ENCODE measurements around the gene PTPRF. TPM values are rescaled to one million over a fixed set of nuclear protein-coding genes. Genes with fewer than 3 reads are reported as not detected.

The PTPRF gene
- total RNA-seq, 1 donor from 2014 or later: 66.7 TPM

DNA sequence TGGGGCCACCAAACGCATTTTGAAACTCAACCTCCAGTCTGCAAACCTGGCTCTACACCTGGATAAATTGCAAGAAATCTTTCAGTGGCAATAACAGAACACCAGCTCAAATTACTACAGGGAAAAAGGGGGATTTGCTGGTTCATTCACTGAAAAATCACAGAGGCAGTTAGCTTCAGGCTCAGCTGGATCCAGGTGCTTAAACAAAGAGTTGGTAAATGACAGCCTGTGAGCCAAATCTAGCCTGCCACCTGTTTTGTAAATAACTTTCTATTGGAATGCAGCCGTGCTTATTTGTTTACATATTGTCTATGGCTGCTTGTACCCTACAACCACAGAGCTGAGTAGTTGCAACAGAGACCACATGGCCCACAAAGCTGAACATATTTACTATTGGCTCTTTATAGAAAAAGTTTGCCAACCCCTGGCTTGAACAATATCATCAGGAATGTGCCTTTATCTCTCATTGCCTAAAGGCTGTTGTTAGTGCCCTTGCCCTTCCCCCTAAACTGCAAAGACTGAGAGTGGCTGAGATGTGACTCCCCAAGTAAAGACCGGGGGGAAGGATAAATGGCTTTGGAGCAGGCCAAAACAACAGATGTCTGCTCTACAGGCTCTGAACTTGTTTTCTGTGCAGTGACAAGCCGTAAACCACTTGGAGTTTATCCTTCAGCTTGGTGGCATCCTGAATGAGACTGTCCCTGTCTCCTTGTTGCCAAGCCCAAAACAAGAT lies 21.5 kb upstream of the PTPRF start:
- Mint-ChIP-seq H3K4me3 (ENCODE audit: unreplicated experiment) (no peak overlapping the region), H3K27ac (ENCODE audit: unreplicated experiment) (no peak overlapping the region), H3K9me3 (ENCODE audit: low read depth) (peaks cover 5% of the 10 kb centered on the region), H3K36me3 (ENCODE audit: low read depth) (no peaks in the 10 kb centered on the region), H3K27me3 (ENCODE audit: low read depth) (no peaks in the 10 kb centered on the region), H3K4me1 (ENCODE audit: low read depth) (no peaks in the 10 kb centered on the region)
- TF ChIP-seq, protein P1, sequence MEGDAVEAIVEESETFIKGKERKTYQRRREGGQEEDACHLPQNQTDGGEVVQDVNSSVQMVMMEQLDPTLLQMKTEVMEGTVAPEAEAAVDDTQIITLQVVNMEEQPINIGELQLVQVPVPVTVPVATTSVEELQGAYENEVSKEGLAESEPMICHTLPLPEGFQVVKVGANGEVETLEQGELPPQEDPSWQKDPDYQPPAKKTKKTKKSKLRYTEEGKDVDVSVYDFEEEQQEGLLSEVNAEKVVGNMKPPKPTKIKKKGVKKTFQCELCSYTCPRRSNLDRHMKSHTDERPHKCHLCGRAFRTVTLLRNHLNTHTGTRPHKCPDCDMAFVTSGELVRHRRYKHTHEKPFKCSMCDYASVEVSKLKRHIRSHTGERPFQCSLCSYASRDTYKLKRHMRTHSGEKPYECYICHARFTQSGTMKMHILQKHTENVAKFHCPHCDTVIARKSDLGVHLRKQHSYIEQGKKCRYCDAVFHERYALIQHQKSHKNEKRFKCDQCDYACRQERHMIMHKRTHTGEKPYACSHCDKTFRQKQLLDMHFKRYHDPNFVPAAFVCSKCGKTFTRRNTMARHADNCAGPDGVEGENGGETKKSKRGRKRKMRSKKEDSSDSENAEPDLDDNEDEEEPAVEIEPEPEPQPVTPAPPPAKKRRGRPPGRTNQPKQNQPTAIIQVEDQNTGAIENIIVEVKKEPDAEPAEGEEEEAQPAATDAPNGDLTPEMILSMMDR (IDR thresholded peaks at IDR 0.05): no peak
- DNase-seq (ENCODE audit: low spot score): no peak

DNA sequence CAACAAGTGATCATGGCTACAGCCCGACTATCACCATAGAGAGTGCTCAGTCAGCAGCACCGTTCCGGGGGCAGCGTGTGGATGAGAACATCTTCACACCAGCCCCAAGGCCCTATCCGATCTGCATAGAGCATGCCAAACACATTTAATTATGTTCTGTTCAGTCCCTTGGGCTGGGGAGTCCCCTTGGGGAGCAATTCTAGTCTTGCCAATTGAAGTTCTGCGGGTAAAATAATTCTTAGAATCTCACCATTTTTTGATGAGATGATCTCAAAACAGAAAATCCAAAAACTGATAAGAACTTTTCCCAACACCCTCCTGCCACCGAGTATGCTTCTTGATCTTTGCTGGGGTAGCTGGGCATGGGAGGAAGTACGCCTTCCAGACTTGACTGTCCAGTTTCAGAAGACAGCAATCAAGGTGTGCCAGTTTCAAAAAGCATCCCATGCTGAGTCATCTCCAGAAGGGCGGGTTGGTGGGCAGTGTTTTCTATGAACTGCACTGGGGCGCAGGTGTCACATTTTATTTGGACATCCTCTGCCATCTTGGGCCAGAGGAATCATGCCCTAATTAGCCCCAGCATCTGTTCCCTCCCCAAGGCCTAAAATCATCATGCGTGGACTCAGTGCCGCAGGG lies 20.8 kb upstream of the PTPRF start:
- no peak for DNase-seq (ENCODE audit: low spot score)
- TF ChIP-seq, protein P1 (IDR thresholded peaks at IDR 0.05): no peak
- Mint-ChIP-seq H3K4me3 (ENCODE audit: unreplicated experiment) (no peak overlapping the region), H3K9me3 (ENCODE audit: low read depth) (peaks cover 5% of the 10 kb centered on the region), H3K27me3 (ENCODE audit: low read depth) (no peaks in the 10 kb centered on the region), H3K4me1 (ENCODE audit: low read depth) (no peaks in the 10 kb centered on the region), H3K36me3 (ENCODE audit: low read depth) (no peaks in the 10 kb centered on the region), H3K27ac (ENCODE audit: unreplicated experiment) (no peak overlapping the region)

DNA sequence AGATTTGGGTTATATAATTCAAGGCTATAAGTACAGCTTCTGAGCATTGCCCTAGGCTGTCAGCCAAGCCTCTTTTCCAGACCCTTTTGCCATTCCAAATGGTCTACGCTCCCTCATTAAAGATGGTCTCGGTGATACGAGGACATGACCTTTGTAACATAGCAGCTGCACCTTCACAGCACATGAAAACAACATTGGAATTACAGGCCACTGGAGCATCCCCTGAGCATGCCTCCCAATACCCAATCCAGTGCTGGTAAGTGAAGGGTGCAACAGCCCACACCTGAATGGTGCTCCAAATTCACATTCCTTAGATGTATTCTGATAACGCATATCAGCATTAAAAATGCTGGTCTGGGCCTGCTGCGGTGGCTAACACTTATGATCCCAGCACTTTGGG lies 20.1 kb upstream of the PTPRF start:
- TF ChIP-seq, protein P1 (IDR thresholded peaks at IDR 0.05): no peak
- no peak for DNase-seq (ENCODE audit: low spot score)
- no peaks in the 10 kb centered on the region for H3K36me3 Mint-ChIP-seq (ENCODE audit: low read depth)
- peaks cover 5% of the 10 kb centered on the region for H3K9me3 Mint-ChIP-seq (ENCODE audit: low read depth)
- H3K27ac Mint-ChIP-seq (ENCODE audit: unreplicated experiment): no peak overlapping the region
- no peaks in the 10 kb centered on the region for H3K4me1 Mint-ChIP-seq (ENCODE audit: low read depth)
- no peak overlapping the region for H3K4me3 Mint-ChIP-seq (ENCODE audit: unreplicated experiment)
- H3K27me3 Mint-ChIP-seq (ENCODE audit: low read depth): no peaks in the 10 kb centered on the region

DNA sequence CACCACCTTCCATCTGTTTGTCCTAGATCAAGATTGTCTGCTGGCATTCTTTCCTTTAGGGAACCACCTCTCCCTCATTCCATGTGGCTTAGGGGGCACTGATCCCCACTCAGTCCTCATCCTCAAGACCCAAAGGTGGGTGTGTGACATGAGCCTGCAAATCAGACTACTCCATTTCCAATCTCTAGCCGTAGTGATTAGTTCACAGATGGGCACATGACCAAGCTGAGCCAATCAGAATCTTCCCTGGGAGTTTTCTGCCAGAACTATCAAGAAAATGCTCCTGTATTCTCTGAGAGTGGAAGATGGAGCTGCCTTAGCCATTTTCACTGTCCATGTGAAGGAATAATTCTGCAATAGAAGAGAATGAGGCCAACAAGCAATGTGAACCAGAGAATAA lies 19.3 kb upstream of the PTPRF start:
- no peaks in the 10 kb centered on the region for H3K4me1 Mint-ChIP-seq (ENCODE audit: low read depth)
- no peak overlapping the region for H3K27ac Mint-ChIP-seq (ENCODE audit: unreplicated experiment)
- H3K4me3 Mint-ChIP-seq (ENCODE audit: unreplicated experiment): no peak overlapping the region
- TF ChIP-seq, protein P1 (IDR thresholded peaks at IDR 0.05): no peak
- H3K36me3 Mint-ChIP-seq (ENCODE audit: low read depth): no peaks in the 10 kb centered on the region
- peaks cover 5% of the 10 kb centered on the region for H3K9me3 Mint-ChIP-seq (ENCODE audit: low read depth)
- H3K27me3 Mint-ChIP-seq (ENCODE audit: low read depth): no peaks in the 10 kb centered on the region
- DNase-seq (ENCODE audit: low spot score): no peak

DNA sequence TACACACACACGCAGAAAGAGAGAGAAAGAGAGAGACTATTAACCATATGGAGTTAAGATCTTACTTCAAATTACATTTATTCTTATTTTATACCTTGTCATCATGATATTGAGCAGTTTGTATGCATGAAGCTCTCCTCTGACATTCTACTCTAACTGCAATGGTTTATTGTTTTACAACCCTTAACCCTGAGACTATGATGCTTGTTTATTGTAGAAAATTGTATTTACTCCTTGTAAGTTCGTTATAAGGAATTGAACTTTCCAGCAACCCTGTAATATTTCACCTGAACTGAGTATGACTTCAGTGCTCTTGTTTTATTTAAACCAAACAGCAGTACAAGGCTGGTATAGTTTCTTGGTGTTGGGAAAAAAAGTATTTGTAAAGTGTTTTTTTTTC lies 18.6 kb upstream of the PTPRF start:
- H3K4me1 Mint-ChIP-seq (ENCODE audit: low read depth): no peaks in the 10 kb centered on the region
- no peaks in the 10 kb centered on the region for H3K36me3 Mint-ChIP-seq (ENCODE audit: low read depth)
- no peak overlapping the region for H3K27ac Mint-ChIP-seq (ENCODE audit: unreplicated experiment)
- H3K27me3 Mint-ChIP-seq (ENCODE audit: low read depth): no peaks in the 10 kb centered on the region
- TF ChIP-seq, protein P1 (IDR thresholded peaks at IDR 0.05): no peak
- peaks cover 5% of the 10 kb centered on the region for H3K9me3 Mint-ChIP-seq (ENCODE audit: low read depth)
- H3K4me3 Mint-ChIP-seq (ENCODE audit: unreplicated experiment): no peak overlapping the region
- DNase-seq (ENCODE audit: low spot score): no peak
